SU-DHL-6 (cell line): ENCODE results near the gene VSX2.

ENCODE experiments used
- H2AFZ ChIP-seq: fragments of 200-600 bp; sonication (generic); 2 replicates; pipeline ENCODE4 v1.6.1; 2014; ENCODE audit warnings: low read depth, mild to moderate bottlenecking, moderate library complexity, mixed read lengths, antibody characterized with exemption, low read length; ENCODE audit not compliant: severe bottlenecking
- H3F3A ChIP-seq: fragments of 200-600 bp; shearing (Covaris generic); 2 replicates; pipeline ENCODE4 v1.6.0; 2016; ENCODE audit warnings: antibody characterized with exemption, mild to moderate bottlenecking; ENCODE audit not compliant: insufficient read depth
- H3K27ac ChIP-seq: fragments of 200-600 bp; sonication (generic); 2 replicates; pipeline ENCODE4 v1.5.1; 2016; ENCODE audit warnings: low read depth, mild to moderate bottlenecking, low read length, moderate library complexity, mixed read lengths
- H3K27me3 ChIP-seq: fragments of 200-600 bp; sonication (generic), shearing (Covaris generic); 2 replicates; pipeline ENCODE4 v1.6.0; 2014; ENCODE audit warnings: mild to moderate bottlenecking, low read length
- H3K36me3 ChIP-seq: fragments of 200-600 bp; sonication (generic); 2 replicates; pipeline ENCODE4 v1.6.1; 2014; ENCODE audit warnings: mild to moderate bottlenecking, low read length, mixed read lengths
- H3K4me2 ChIP-seq: fragments of 300-600, 200-600 bp; shearing (Covaris generic), sonication (generic); 2 replicates; pipeline ENCODE4 v1.6.0; 2014; ENCODE audit warnings: low read length, low read depth, mild to moderate bottlenecking; ENCODE audit not compliant: poor library complexity, severe bottlenecking
- H3K4me3 ChIP-seq: fragments of 200-600 bp; sonication (generic); 2 replicates; pipeline ENCODE4 v1.5.1; 2014; ENCODE audit warnings: antibody characterized with exemption, low read length, mild to moderate bottlenecking, mixed read lengths; ENCODE audit not compliant: insufficient read depth, poor library complexity, severe bottlenecking
- H3K79me2 ChIP-seq: fragments of 200-600 bp; sonication (generic); 2 replicates; pipeline ENCODE4 v1.6.1; 2014; ENCODE audit warnings: mild to moderate bottlenecking, low read length, moderate library complexity; ENCODE audit not compliant: insufficient read depth
- H3K9ac ChIP-seq: fragments of 200-600 bp; sonication (generic); 2 replicates; pipeline ENCODE4 v1.7.0; 2014; ENCODE audit warnings: mild to moderate bottlenecking, low read length
- H3K9me2 ChIP-seq: fragments of 200-600 bp; sonication (generic); replicated peaks from 2 replicates; pipeline ENCODE4 v1.6.1; 2014; ENCODE audit warnings: low read length; ENCODE audit not compliant: insufficient read depth
- H3K9me3 ChIP-seq: fragments of 200-600 bp; sonication (generic); 2 replicates; pipeline ENCODE4 v1.6.1; 2014; ENCODE audit warnings: low read length, mixed read lengths; ENCODE audit not compliant: insufficient read depth
- H4K20me1 ChIP-seq: fragments of 200-600 bp; sonication (generic); 2 replicates; pipeline ENCODE4 v1.6.1; 2014; ENCODE audit warnings: low read depth, mild to moderate bottlenecking, antibody characterized with exemption, low read length, moderate library complexity, mixed read lengths
- EZH2phosphoT487 ChIP-seq: fragments of 200-600 bp; sonication (generic), shearing (Covaris generic); conservative IDR thresholded peaks from 2 replicates; pipeline ENCODE4 v1.6.1; 2018; ENCODE audit warnings: mild to moderate bottlenecking, antibody characterized with exemption, low read length, moderate library complexity, mixed read lengths
- TF ChIP-seq, protein P1 (sequence below): fragments of 200-600 bp; sonication (generic); IDR thresholded peaks from one replicate; pipeline ENCODE4 v1.5.1; 2017; ENCODE audit warnings: antibody characterized with exemption, mild to moderate bottlenecking, low read length, moderate library complexity; ENCODE audit not compliant: insufficient read depth, poor library complexity, severe bottlenecking

The VSX2 gene

GRCh38 chr14:74249433-74250375, 10.5 kb downstream of the VSX2 start:
- Histone ChIP-seq H4K20me1 (no peaks in the 10 kb centered on the region), H3K4me2 (no peak overlapping the region), H3K79me2 (no peaks in the 10 kb centered on the region), H3K9me2 (no peaks in the 10 kb centered on the region), H3F3A (no peaks in the 10 kb centered on the region), H2AFZ (no peak overlapping the region), H3K27me3 (no peaks in the 10 kb centered on the region), H3K27ac (no peak overlapping the region), H3K36me3 (no peaks in the 10 kb centered on the region), H3K4me3 (no peak overlapping the region), H3K9ac (no peak overlapping the region), H3K9me3 (no peaks in the 10 kb centered on the region)
- no peak for TF ChIP-seq EZH2phosphoT487
- TF ChIP-seq, protein P1, sequence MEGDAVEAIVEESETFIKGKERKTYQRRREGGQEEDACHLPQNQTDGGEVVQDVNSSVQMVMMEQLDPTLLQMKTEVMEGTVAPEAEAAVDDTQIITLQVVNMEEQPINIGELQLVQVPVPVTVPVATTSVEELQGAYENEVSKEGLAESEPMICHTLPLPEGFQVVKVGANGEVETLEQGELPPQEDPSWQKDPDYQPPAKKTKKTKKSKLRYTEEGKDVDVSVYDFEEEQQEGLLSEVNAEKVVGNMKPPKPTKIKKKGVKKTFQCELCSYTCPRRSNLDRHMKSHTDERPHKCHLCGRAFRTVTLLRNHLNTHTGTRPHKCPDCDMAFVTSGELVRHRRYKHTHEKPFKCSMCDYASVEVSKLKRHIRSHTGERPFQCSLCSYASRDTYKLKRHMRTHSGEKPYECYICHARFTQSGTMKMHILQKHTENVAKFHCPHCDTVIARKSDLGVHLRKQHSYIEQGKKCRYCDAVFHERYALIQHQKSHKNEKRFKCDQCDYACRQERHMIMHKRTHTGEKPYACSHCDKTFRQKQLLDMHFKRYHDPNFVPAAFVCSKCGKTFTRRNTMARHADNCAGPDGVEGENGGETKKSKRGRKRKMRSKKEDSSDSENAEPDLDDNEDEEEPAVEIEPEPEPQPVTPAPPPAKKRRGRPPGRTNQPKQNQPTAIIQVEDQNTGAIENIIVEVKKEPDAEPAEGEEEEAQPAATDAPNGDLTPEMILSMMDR = no peak

DNA sequence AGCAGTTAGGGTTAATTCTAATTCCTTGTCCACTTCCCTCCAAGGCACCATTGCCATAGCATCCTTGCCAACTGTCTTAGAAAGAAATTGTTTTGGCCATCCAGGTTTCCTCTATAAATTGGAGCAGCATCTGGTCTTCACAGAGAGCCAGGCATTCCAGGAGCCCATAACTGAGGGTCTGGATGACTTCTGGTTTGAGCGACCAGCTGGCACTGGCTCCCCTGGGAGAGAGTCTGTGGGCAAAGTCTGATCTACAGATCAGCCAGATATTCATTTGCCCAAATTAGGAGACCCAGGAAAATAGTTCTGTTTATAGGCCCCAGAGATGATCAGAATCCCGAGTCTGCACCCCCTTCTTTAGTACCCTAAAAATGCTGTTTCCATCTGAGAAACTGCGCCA, 16.0 kb downstream of the VSX2 start:
- H3F3A ChIP-seq = no peaks in the 10 kb centered on the region
- H3K4me2 ChIP-seq = no peak overlapping the region
- no peaks in the 10 kb centered on the region for H3K27me3 ChIP-seq
- H3K9ac ChIP-seq = no peak overlapping the region
- H2AFZ ChIP-seq = no peak overlapping the region
- no peaks in the 10 kb centered on the region for H3K79me2 ChIP-seq
- no peaks in the 10 kb centered on the region for H3K36me3 ChIP-seq
- H4K20me1 ChIP-seq = no peaks in the 10 kb centered on the region
- TF ChIP-seq EZH2phosphoT487 = no peak
- TF ChIP-seq, protein P1 = no peak
- H3K27ac ChIP-seq = no peak overlapping the region
- H3K4me3 ChIP-seq = no peak overlapping the region
- H3K9me2 ChIP-seq = no peaks in the 10 kb centered on the region
- no peaks in the 10 kb centered on the region for H3K9me3 ChIP-seq

- no peaks in the 10 kb centered on the region for H3K9me3 ChIP-seq
- H3F3A ChIP-seq = no peaks in the 10 kb centered on the region
- no peaks in the 10 kb centered on the region for H3K36me3 ChIP-seq
- peak overlapping the region; percentile 99 for H2AFZ ChIP-seq
- H3K4me3 ChIP-seq = peak overlapping the region; percentile 64
- no peak overlapping the region for H3K27ac ChIP-seq
- H4K20me1 ChIP-seq = no peaks in the 10 kb centered on the region
- peak overlapping the region; percentile 85 for H3K4me2 ChIP-seq
- no peak for TF ChIP-seq EZH2phosphoT487
- TF ChIP-seq, protein P1 = peak; percentile 84
- no peaks in the 10 kb centered on the region for H3K79me2 ChIP-seq
- no peaks in the 10 kb centered on the region for H3K9me2 ChIP-seq
- peak overlapping the region; percentile 50 for H3K9ac ChIP-seq
- H3K27me3 ChIP-seq = no peaks in the 10 kb centered on the region
Observed at GRCh38 chr14:74257078-74257940, 18.1 kb downstream of the VSX2 start.
